Keratinocyte (primary cell): ENCODE results near the gene HSP90AB1. TPM values are rescaled to one million over a fixed set of nuclear protein-coding genes. Genes with fewer than 3 reads are reported as not detected.

Experiments
- DNase-seq: peaks from one replicate; pipeline ENCODE4 v3.0.0-alpha.2; 2011; ENCODE audit warnings: low read depth, missing footprints, low spot score
- FAIRE-seq: peaks from 2 replicates; lab custom pipeline; 2011; peaks lifted over from hg19 to GRCh38; lab: Jason Lieb, UNC
- H2AFZ ChIP-seq: 2 replicates; pipeline ENCODE4 v1.6.0; 2012; ENCODE audit warnings: low read length, control low read depth, inconsistent platforms; ENCODE audit not compliant: control insufficient read depth
- H3K27ac ChIP-seq: 2 replicates; pipeline ENCODE4 v1.5.1; 2011; ENCODE audit warnings: low read length; ENCODE audit not compliant: control insufficient read depth, insufficient read depth
- H3K27me3 ChIP-seq: 3 replicates; pipeline ENCODE4 v1.6.0; 2011; ENCODE audit warnings: low read length; ENCODE audit not compliant: control insufficient read depth, insufficient read depth; ENCODE audit errors: extremely low read depth
- H3K36me3 ChIP-seq, 2 experiments: 2 replicates in 1 of 2; 3 replicates in 1 of 2; pipeline ENCODE4 v1.5.1; 2011; ENCODE audit warnings: low read length in 2 of 2, mild to moderate bottlenecking in 1 of 2; ENCODE audit not compliant: control insufficient read depth in 2 of 2, insufficient read depth in 2 of 2; ENCODE audit errors: extremely low read depth in 1 of 2
- H3K4me1 ChIP-seq: 3 replicates; pipeline ENCODE4 v1.5.1; 2011; ENCODE audit warnings: low read length; ENCODE audit not compliant: control insufficient read depth, insufficient read depth; ENCODE audit errors: extremely low read depth
- H3K4me2 ChIP-seq: 3 replicates; pipeline ENCODE4 v1.6.0; 2011; ENCODE audit warnings: low read depth, low read length; ENCODE audit not compliant: control insufficient read depth, insufficient read depth; ENCODE audit errors: extremely low read depth
- H3K4me3 ChIP-seq, 3 experiments: fragments of 200-600 bp in 1 of 3; sonication (generic) in 1 of 3; 2 replicates in 2 of 3; 3 replicates in 1 of 3; pipeline ENCODE4 v1.5.1; 2011 to 2016; ENCODE audit warnings: low read length in 3 of 3, mild to moderate bottlenecking in 3 of 3, control low read depth in 2 of 3, inconsistent platforms in 1 of 3, low read depth in 1 of 3, mixed read lengths in 1 of 3, mixed run types in 1 of 3, moderate library complexity in 1 of 3; ENCODE audit not compliant: control insufficient read depth in 2 of 3, insufficient read depth in 2 of 3; ENCODE audit errors: extremely low read depth in 1 of 3
- H3K79me2 ChIP-seq: 2 replicates; pipeline ENCODE4 v1.6.0; 2012; ENCODE audit warnings: low read length; ENCODE audit not compliant: control insufficient read depth, insufficient read depth
- H3K9ac ChIP-seq: 3 replicates; pipeline ENCODE4 v1.6.0; 2011; ENCODE audit warnings: low read length; ENCODE audit not compliant: control insufficient read depth, insufficient read depth; ENCODE audit errors: extremely low read depth
- H3K9me1 ChIP-seq: 3 replicates; pipeline ENCODE4 v1.6.0; 2011; ENCODE audit warnings: low read length; ENCODE audit not compliant: control insufficient read depth, insufficient read depth; ENCODE audit errors: extremely low read depth
- H3K9me3 ChIP-seq: 2 replicates; pipeline ENCODE4 v1.5.1; 2012; ENCODE audit warnings: low read depth, low read length; ENCODE audit not compliant: control insufficient read depth
- H4K20me1 ChIP-seq: 3 replicates; pipeline ENCODE4 v1.6.0; 2011; ENCODE audit warnings: low read length; ENCODE audit not compliant: control insufficient read depth, insufficient read depth; ENCODE audit errors: extremely low read depth
- CTCF ChIP-seq, 3 experiments: IDR thresholded peaks in 1 of 3; conservative IDR thresholded peaks in 1 of 3; optimal IDR thresholded peaks in 1 of 3; 2 replicates in 2 of 3; 3 replicates in 1 of 3; pipeline versions ENCODE3 to v1.5.1; 2011; ENCODE audit warnings: low read length in 3 of 3, mild to moderate bottlenecking in 3 of 3, moderate library complexity in 2 of 3, control low read depth in 1 of 3, inconsistent platforms in 1 of 3; ENCODE audit not compliant: insufficient read depth in 2 of 3; ENCODE audit errors: extremely low read depth in 1 of 3
- EZH2 ChIP-seq: IDR thresholded peaks from one replicate; pipeline ENCODE4 v1.6.1; 2012; ENCODE audit warnings: inconsistent platforms, mild to moderate bottlenecking, low read length, moderate library complexity
- dilution Hi-C: fragments of 300-500 bp; cut with MboI; formaldehyde crosslinking; loops from one replicate; pipeline ENCODE4 v1.7.0; 2020; ENCODE audit warnings: low sequenced_read_pairs; ENCODE audit not compliant: extremely low pct_ligation_motif_present
- polyA plus RNA-seq, 5 experiments: library from polyadenylated mRNA; depleted of rRNA in 3 of 5; stranded (reverse) in 3 of 5; stranded (forward) in 1 of 5; unstranded in 1 of 5; fragments of >200 nt; gene quantifications; 1 replicate in 1 of 5; 2 replicates in 3 of 5; 3 replicates in 1 of 5; pipeline versions ENCODE4 v1.2.1 to v1.2.3, GENCODE V29; 2011 to 2012; ENCODE audit warnings: missing spikeins in 2 of 5, low read depth in 1 of 5, low replicate concordance in 1 of 5

Gene HSP90AB1
- polyA plus RNA-seq, 1 donor (not counting 4 experiments of a cell fraction or from before 2014, with no cell fraction given) = 1,089 TPM

- Histone ChIP-seq H3K4me3 (no peak overlapping the region), H3K36me3 (peaks cover 14 to 29% of the 10 kb centered on the region in 2 experiments), H3K4me1 (peaks cover 34% of the 10 kb centered on the region), H3K9me1 (no peaks in the 10 kb centered on the region), H3K27me3 (no peaks in the 10 kb centered on the region), H3K4me2 (no peak overlapping the region), H4K20me1 (no peaks in the 10 kb centered on the region), H3K27ac (no peak overlapping the region), H3K79me2 (peaks cover 22% of the 10 kb centered on the region), H3K9me3 (no peaks in the 10 kb centered on the region), H2AFZ (no peak overlapping the region), H3K9ac (no peak overlapping the region)
- dilution Hi-C loops = no loop called here
- TF ChIP-seq EZH2 (no peak), CTCF (optimal IDR thresholded peaks at IDR 0.05 in 1 of 3, IDR thresholded peaks at IDR 0.05 in 1 of 3, conservative IDR thresholded peaks at IDR 0.05 in 1 of 3; ENCODE audit: extremely low read depth in 1 of 3, insufficient read depth in 2 of 3, low read length in 3 of 3) (no peak)
- FAIRE-seq (no peak), DNase-seq (no peak)
Measured at GRCh38 chr6:44228433-44228832, 18.5 kb upstream of the HSP90AB1 start.

GRCh38 chr6:44228836-44229235 lies 18.1 kb upstream of the HSP90AB1 start:
- FAIRE-seq = no peak
- H3K9me3 ChIP-seq = no peaks in the 10 kb centered on the region
- no peak overlapping the region for H3K4me3 ChIP-seq
- no peaks in the 10 kb centered on the region for H3K27me3 ChIP-seq
- TF ChIP-seq EZH2 (no peak), CTCF (optimal IDR thresholded peaks at IDR 0.05 in 1 of 3, IDR thresholded peaks at IDR 0.05 in 1 of 3, conservative IDR thresholded peaks at IDR 0.05 in 1 of 3; ENCODE audit: extremely low read depth in 1 of 3, insufficient read depth in 2 of 3, low read length in 3 of 3) (no peak)
- H3K9me1 ChIP-seq = no peaks in the 10 kb centered on the region
- no peak for DNase-seq
- peaks cover 14 to 29% of the 10 kb centered on the region in 2 experiments for H3K36me3 ChIP-seq
- H4K20me1 ChIP-seq = no peaks in the 10 kb centered on the region
- no peak overlapping the region for H3K27ac ChIP-seq
- H3K79me2 ChIP-seq = peaks cover 22% of the 10 kb centered on the region
- no peak overlapping the region for H2AFZ ChIP-seq
- no peak overlapping the region for H3K9ac ChIP-seq
- peaks cover 34% of the 10 kb centered on the region for H3K4me1 ChIP-seq
- dilution Hi-C loops = no loop called here
- no peak overlapping the region for H3K4me2 ChIP-seq
